Peyer's patch (tissue), 4 donors: Measurements from ENCODE around the gene NHSL2. TPM values are rescaled to one million over a fixed set of nuclear protein-coding genes. Genes with fewer than 3 reads are reported as not detected.

Experiments used
- DNase-seq, 3 donors: peaks; one replicate each; pipeline ENCODE4 v3.0.0-alpha.2; 2017 to 2019
- H3K27ac ChIP-seq, 4 donors: fragments of 200-600 bp; sonication (generic); one replicate each; pipeline ENCODE4 v1.5.1; 2016 to 2019
- H3K27me3 ChIP-seq, 2 donors: fragments of 200-600 bp; sonication (generic); one replicate each; pipeline ENCODE4 v1.5.1; 2019
- H3K36me3 ChIP-seq, 3 donors: fragments of 200-600 bp; sonication (generic); one replicate each; pipeline ENCODE4 v1.5.1; 2016 to 2019
- H3K4me1 ChIP-seq, 4 donors: fragments of 200-600 bp; sonication (generic); one replicate each; pipeline ENCODE4 v1.5.1; 2016 to 2019
- H3K4me3 ChIP-seq, 4 donors: fragments of 200-600 bp; sonication (generic); 1 replicate in 3 of 4; 2 replicates in 1 of 4; pipeline ENCODE4 v1.5.1; 2016 to 2019; ENCODE audit warnings: mild to moderate bottlenecking in 1 of 4
- H3K9me3 ChIP-seq, 4 donors: fragments of 200-600 bp; sonication (generic); one replicate each; pipeline ENCODE4 v1.5.1; 2016 to 2019; ENCODE audit warnings: mild to moderate bottlenecking in 1 of 4
- CTCF ChIP-seq, 6 experiments: fragments of 450-650 bp in 4 of 6; fragments of 200-600 bp in 2 of 6; sonication (generic) in 1 of 6; IDR thresholded peaks; one replicate each; pipeline ENCODE4 v1.5.1; 2017 to 2019; ENCODE audit warnings: antibody characterized with exemption in 6 of 6, mild to moderate bottlenecking in 3 of 6, moderate library complexity in 1 of 6
- POLR2A ChIP-seq, 2 donors: fragments of 450-650 bp; IDR thresholded peaks; one replicate each; pipeline ENCODE4 v1.5.1; 2017; ENCODE audit warnings: antibody characterized with exemption in 2 of 2, mild to moderate bottlenecking in 2 of 2, moderate library complexity in 2 of 2
- total RNA-seq, 4 donors: library from RNA; depleted of rRNA; stranded (reverse); fragments of >200 nt; gene quantifications; one replicate each; pipeline ENCODE4 v1.1.0, GENCODE V29; 2016

NHSL2 gene
- total RNA-seq, 4 donors from 2014 or later = 0.53 to 2.9 (median 2.2) TPM

DNA sequence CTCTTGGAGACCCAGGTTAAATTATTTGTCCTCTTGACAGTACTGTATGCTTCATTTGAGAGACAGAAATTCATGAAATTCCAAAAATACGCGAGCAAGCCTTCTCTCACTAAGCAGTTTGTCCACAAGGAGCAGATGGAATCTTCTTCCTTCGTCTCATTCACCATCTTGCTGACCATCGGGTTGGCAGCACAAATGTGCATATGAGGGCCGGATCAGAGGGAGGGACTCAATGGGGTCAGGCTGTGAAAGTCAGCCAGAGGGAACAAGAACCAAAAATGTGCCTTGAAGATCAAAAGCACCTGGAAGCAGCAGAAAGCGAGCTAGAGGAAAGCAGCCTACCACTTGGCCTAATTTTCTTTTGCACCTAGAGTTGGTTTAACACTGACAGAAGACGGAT, 16.4 kb downstream of the NHSL2 start:
- DNase-seq = no peak
- Histone ChIP-seq H3K27ac (no peak overlapping the region), H3K4me3 (no peak overlapping the region), H3K4me1 (no peaks in the 10 kb centered on the region), H3K9me3 (no peaks in the 10 kb centered on the region), H3K36me3 (no peaks in the 10 kb centered on the region), H3K27me3 (no peaks in the 10 kb centered on the region)
- TF ChIP-seq POLR2A (IDR thresholded peaks at IDR 0.05) (no peak), CTCF (IDR thresholded peaks at IDR 0.05) (no peak)

- no peak overlapping the region for H3K27ac ChIP-seq
- no peaks in the 10 kb centered on the region for H3K27me3 ChIP-seq
- H3K36me3 ChIP-seq = no peaks in the 10 kb centered on the region
- DNase-seq = no peak
- no peaks in the 10 kb centered on the region for H3K9me3 ChIP-seq
- TF ChIP-seq POLR2A (IDR thresholded peaks at IDR 0.05) (no peak), CTCF (IDR thresholded peaks at IDR 0.05) (no peak)
- no peaks in the 10 kb centered on the region for H3K4me1 ChIP-seq
- H3K4me3 ChIP-seq = no peak overlapping the region
These were observed 18.2 kb downstream of the NHSL2 start for GRCh38 chrX:71928856-71929255.

- H3K9me3 ChIP-seq = no peaks in the 10 kb centered on the region
- no peak overlapping the region for H3K27ac ChIP-seq
- TF ChIP-seq CTCF (IDR thresholded peaks at IDR 0.05) = no peak
- TF ChIP-seq POLR2A (IDR thresholded peaks at IDR 0.05) = no peak
- H3K27me3 ChIP-seq = no peaks in the 10 kb centered on the region
- H3K4me1 ChIP-seq = no peaks in the 10 kb centered on the region
- no peak for DNase-seq
- no peak overlapping the region for H3K4me3 ChIP-seq
- H3K36me3 ChIP-seq = no peaks in the 10 kb centered on the region
These were observed 19.7 kb downstream of the NHSL2 start for GRCh38 chrX:71930298-71930697.

GRCh38 chrX:71935476-71935875, 24.8 kb downstream of the NHSL2 start:
- no peak for TF ChIP-seq CTCF (IDR thresholded peaks at IDR 0.05)
- TF ChIP-seq POLR2A (IDR thresholded peaks at IDR 0.05) = no peak
- no peaks in the 10 kb centered on the region for H3K36me3 ChIP-seq
- no peak overlapping the region for H3K4me3 ChIP-seq
- no peaks in the 10 kb centered on the region for H3K4me1 ChIP-seq
- no peaks in the 10 kb centered on the region for H3K27me3 ChIP-seq
- DNase-seq = no peak
- H3K27ac ChIP-seq = no peak overlapping the region
- no peaks in the 10 kb centered on the region for H3K9me3 ChIP-seq

GRCh38 chrX:71936632-71937031, 26.0 kb downstream of the NHSL2 start:
- TF ChIP-seq POLR2A (IDR thresholded peaks at IDR 0.05) (no peak), CTCF (IDR thresholded peaks at IDR 0.05) (no peak)
- Histone ChIP-seq H3K27me3 (no peaks in the 10 kb centered on the region), H3K4me3 (no peak overlapping the region), H3K9me3 (no peaks in the 10 kb centered on the region), H3K4me1 (no peaks in the 10 kb centered on the region), H3K27ac (no peak overlapping the region), H3K36me3 (no peaks in the 10 kb centered on the region)
- no peak for DNase-seq

DNA sequence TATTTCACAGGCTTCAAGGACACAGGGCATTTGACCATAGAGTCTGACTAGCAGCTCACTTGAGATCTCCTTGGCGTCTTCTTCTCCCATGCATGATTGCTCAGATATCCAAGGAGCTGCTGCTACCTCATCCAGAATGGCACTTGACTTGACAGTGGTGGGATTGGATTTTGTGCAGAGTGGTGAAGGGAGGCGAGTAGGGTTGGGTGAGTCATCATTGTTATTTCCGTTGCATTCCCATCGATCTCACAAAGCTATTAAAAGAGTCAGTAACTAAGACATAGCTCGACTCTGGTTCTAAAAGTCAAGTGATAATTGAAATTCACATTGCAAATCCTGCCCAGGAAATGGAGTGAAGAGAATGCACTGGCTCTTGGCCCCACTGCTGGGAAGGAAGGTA, 27.7 kb downstream of the NHSL2 start:
- Histone ChIP-seq H3K36me3 (no peaks in the 10 kb centered on the region), H3K9me3 (no peaks in the 10 kb centered on the region), H3K4me1 (no peaks in the 10 kb centered on the region), H3K27ac (no peak overlapping the region), H3K27me3 (no peaks in the 10 kb centered on the region), H3K4me3 (no peak overlapping the region)
- TF ChIP-seq POLR2A (IDR thresholded peaks at IDR 0.05) (no peak), CTCF (IDR thresholded peaks at IDR 0.05) (no peak)
- DNase-seq = no peak
